GM19397 (cell line): ENCODE data around the gene MAGI2.

Experiments used
- ATAC-seq: cut with Tn5 transposase; IDR thresholded peaks from one replicate; pipeline ENCODE4 v1.9.1; 2021; ENCODE audit warnings: mild to moderate bottlenecking, moderate library complexity; ENCODE audit not compliant: unreplicated experiment

The MAGI2 gene

GRCh38 chr7:79272938-79273337 is 180.5 kb downstream of the MAGI2 start:
- ATAC-seq = no peak

- no peak for ATAC-seq
Observed at GRCh38 chr7:79272066-79272669, 181.3 kb downstream of the MAGI2 start.

- no peak for ATAC-seq
Observed at GRCh38 chr7:79268730-79269129, 184.7 kb downstream of the MAGI2 start.

DNA sequence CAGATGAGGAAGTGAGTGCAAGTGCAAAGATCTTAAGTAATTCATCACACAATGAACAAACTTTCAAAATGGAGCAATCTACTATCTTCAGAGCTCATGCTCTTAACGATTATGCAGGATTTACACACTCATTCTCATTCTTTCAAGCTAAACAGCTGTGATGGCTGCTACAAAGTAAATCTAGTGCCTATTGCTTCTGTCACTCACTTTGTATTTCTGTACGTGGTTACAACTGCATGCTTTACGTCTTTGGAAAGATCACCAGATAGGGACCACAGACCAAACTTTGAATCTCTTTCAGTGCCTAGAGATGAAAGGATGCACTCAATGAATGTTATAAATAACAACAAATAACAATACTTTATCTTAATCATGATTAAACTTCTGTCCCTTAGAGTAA is 194.6 kb downstream of the MAGI2 start:
- ATAC-seq = no peak

- no peak for ATAC-seq
Observed at GRCh38 chr7:79257959-79258358, 195.5 kb downstream of the MAGI2 start.

DNA sequence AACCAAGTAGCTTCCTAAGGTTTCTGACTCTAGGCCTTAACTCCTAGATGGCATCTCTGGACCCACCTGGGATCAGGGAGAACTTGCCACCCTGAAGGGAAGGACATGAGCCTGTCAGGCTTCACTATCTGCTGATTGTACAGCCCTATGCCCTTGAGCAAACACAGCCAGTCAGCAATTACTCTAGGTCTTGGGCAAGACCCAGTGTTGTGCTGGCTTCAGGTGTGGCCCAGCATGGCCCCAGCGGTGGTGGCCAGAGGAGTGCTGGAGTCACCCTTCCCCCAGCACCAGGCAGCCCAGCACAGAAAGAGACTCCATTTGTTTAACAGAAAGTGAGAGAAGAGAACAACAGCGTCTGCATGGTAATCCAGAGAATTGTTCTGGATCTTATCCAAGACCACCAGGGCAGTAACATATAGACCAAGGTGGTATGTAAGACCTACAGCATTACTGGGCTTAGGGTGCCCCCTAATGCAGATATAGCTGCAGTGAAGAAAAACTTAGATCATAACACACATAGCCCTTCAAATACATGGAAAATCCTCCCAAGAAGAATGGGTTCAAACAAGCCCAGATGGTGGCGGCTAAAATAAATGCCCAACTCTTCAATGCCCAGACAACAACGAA is 207.7 kb downstream of the MAGI2 start:
- ATAC-seq = no peak

GRCh38 chr7:79244482-79244881 is 209.0 kb downstream of the MAGI2 start:
- ATAC-seq = no peak

GRCh38 chr7:79241288-79242060 is 212.0 kb downstream of the MAGI2 start:
- no peak for ATAC-seq

- no peak for ATAC-seq
Observed at GRCh38 chr7:79240413-79240812, 213.1 kb downstream of the MAGI2 start.

DNA sequence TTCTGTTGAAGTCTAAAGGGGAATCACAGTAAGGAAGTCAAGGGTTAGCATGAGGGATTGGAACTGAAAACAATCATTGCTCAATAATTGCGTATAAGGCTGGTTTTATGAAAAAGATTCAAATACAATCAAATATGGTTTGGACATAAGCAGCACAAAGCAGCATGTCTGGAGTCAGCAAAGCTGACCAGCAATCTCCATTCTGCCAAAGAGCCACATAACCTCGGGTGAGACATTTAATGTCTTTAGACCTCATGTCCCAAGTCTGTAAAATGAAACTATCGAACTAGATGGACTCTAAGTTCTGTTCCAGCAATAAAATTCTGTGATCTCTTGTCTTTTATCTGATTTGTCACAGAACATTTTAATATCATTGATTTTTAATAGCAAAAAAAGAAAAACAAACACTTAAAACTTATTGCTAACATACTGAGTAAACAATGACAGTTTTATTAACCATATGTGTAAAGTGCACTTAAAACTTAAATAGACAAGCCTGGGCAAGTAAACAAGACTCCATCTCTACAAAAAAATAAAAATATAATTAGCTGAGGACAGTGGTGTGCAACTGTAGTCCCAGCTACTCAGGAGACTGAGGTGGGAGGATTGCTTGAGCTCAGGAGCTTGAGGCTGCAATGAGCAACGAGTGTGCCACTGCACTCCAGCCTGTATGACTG is 217.0 kb downstream of the MAGI2 start:
- ATAC-seq = no peak

DNA sequence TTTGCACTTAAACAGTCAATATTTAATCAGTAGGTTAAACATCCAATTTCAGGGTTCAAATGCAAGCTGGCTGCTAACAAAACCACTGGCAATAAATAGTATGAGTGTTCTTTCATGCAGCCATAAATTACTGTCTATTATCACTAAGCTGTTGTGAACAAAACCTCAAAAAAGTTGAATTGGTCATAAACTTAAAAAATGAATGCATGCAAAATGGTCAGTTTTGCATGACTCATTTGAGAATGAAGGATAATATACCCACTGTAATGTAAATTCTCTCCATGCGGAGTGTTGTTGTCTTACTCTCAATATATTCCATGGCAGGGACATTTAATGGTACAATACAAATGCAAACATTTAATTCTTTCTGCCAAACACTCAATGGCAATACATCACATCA is 226.4 kb downstream of the MAGI2 start:
- ATAC-seq = no peak

GRCh38 chr7:79221211-79221610 is 232.3 kb downstream of the MAGI2 start:
- no peak for ATAC-seq

GRCh38 chr7:79217976-79218626 is 235.4 kb downstream of the MAGI2 start:
- ATAC-seq = no peak

- no peak for ATAC-seq
Observed at GRCh38 chr7:79217468-79217867, 236.0 kb downstream of the MAGI2 start.

DNA sequence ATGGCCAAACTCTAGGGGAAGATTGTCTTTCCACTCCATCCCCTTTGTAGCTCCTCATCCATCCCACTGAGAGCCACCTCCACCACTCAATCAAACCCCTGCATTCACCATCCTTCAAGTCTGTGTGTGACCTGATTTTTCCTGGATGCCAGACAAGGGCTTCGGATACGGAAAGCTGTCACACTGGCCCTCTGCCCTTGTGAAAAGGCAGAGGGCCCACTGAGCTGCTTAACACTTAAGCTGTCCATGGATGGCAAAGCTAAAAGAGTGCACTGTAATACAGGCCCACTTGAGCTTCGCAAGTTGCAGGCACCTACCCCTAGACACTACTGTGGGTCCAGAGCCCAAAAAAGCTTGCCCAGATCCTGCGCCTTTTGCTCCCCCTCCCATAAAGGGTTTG is 237.2 kb downstream of the MAGI2 start:
- no peak for ATAC-seq

DNA sequence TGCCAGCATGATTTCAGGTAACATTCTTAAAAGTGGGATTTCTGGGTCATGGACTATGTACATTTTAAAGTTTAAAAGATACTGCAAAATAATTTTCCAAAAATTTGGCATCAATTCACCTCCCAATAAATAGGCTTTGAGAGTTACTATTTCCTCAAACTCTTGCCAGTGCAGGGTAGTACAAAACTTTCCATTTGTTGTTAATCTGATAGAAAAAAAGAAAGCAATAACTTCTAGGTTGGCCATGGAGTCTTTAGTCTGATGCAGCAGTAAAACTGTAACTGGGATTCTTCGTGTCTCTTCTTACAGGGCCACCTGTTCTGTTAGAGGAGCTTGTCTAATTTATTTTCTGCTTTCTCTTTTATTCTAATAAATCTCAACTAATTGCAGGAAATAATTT is 241.1 kb downstream of the MAGI2 start:
- no peak for ATAC-seq

- ATAC-seq = no peak
Observed at GRCh38 chr7:79211724-79212123, 241.7 kb downstream of the MAGI2 start.

- ATAC-seq = no peak
Observed at GRCh38 chr7:79199961-79200360, 253.5 kb downstream of the MAGI2 start.

- ATAC-seq = no peak
Observed at GRCh38 chr7:79199266-79199665, 254.2 kb downstream of the MAGI2 start.

DNA sequence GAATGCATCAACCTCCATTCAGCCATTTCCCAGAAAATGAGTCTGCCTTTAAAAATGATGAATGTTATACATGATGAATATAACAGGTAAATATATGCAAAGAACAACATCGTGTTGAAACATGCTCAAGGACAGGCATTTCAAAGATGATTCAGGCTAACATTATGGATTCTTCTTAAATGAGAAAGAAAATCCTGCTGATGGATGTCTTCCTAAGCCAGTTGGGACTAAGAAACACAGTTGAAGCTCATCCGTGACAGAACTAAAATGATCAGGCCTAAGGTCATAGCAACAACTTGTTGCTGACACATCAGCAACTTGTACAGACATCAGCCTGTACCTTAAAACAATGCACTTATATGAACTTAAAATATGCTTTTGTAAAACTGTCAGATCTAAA is 267.9 kb downstream of the MAGI2 start:
- no peak for ATAC-seq

GRCh38 chr7:79182283-79182682 is 271.2 kb downstream of the MAGI2 start:
- no peak for ATAC-seq
